GM23338 (cell line): ENCODE data around the gene MPIG6B. TPM values are rescaled to one million over a fixed set of nuclear protein-coding genes. Genes with fewer than 3 reads are reported as not detected.

Experiments used
- ATAC-seq: fragments of 200-7000 bp; cut with Tn5 transposase; 3 replicates; pipeline ENCODE4 v1.9.1; 2020
- DNase-seq: peaks from one replicate; pipeline ENCODE4 v3.0.0-alpha.2; 2015; ENCODE audit warnings: low spot score
- H2AFZ ChIP-seq: fragments of 200-600 bp; sonication (generic); 2 replicates; pipeline ENCODE4 v1.8.0; 2016; ENCODE audit warnings: antibody characterized with exemption, mild to moderate bottlenecking, moderate library complexity
- H3F3A ChIP-seq: fragments of 200-600 bp; sonication (generic); replicated peaks from 2 replicates; pipeline ENCODE4 v1.8.0; 2017; ENCODE audit warnings: antibody characterized with exemption, mixed run types, low read depth
- H3K27ac ChIP-seq: fragments of 200-600 bp; sonication (generic); 2 replicates; pipeline ENCODE4 v1.6.1; 2016; ENCODE audit warnings: low read depth
- H3K27me3 ChIP-seq: fragments of 200-600 bp; sonication (generic); 2 replicates; pipeline ENCODE4 v1.8.0; 2016; ENCODE audit warnings: mild to moderate bottlenecking, mixed run types, moderate library complexity; ENCODE audit not compliant: insufficient read depth
- H3K36me3 ChIP-seq: fragments of 200-600 bp; sonication (generic); 2 replicates; pipeline ENCODE4 v1.8.0; 2016; ENCODE audit warnings: mild to moderate bottlenecking; ENCODE audit not compliant: insufficient read depth
- H3K4me1 ChIP-seq: fragments of 200-600 bp; sonication (generic); 2 replicates; pipeline ENCODE4 v1.8.0; 2016; ENCODE audit warnings: mild to moderate bottlenecking, moderate library complexity; ENCODE audit not compliant: insufficient read depth
- H3K4me2 ChIP-seq: fragments of 200-600 bp; sonication (generic); 2 replicates; pipeline ENCODE4 v1.7.1; 2017; ENCODE audit warnings: mixed run types
- H3K4me3 ChIP-seq: fragments of 200-600 bp; sonication (generic); 2 replicates; pipeline ENCODE4 v1.6.1; 2016; ENCODE audit warnings: mixed run types
- H3K79me2 ChIP-seq: fragments of 200-600 bp; sonication (generic); replicated peaks from 2 replicates; pipeline ENCODE4 v1.8.0; 2017; ENCODE audit warnings: mild to moderate bottlenecking; ENCODE audit not compliant: insufficient read depth
- H3K9me2 ChIP-seq: fragments of 200-600 bp; sonication (generic); 2 replicates; pipeline ENCODE4 v1.8.0; 2017; ENCODE audit not compliant: insufficient read depth
- H4K20me1 ChIP-seq: fragments of 200-600 bp; sonication (generic); replicated peaks from 2 replicates; pipeline ENCODE4 v1.8.0; 2017; ENCODE audit warnings: mild to moderate bottlenecking; ENCODE audit not compliant: insufficient read depth
- H3K27ac Mint-ChIP-seq: 2 replicates; pipeline ENCODE4 v1.8.0; 2020; ENCODE audit warnings: inconsistent platforms, mild to moderate bottlenecking, moderate library complexity, mixed read lengths
- H3K27me3 Mint-ChIP-seq: 3 replicates; pipeline ENCODE4 v1.8.0; 2022; ENCODE audit warnings: low read depth, mild to moderate bottlenecking, moderate library complexity, mixed read lengths, inconsistent platforms; ENCODE audit not compliant: insufficient read depth, poor library complexity
- H3K36me3 Mint-ChIP-seq: 3 replicates; pipeline ENCODE4 v1.8.0; 2021; ENCODE audit warnings: low read depth, mild to moderate bottlenecking, inconsistent platforms, moderate library complexity, mixed read lengths
- H3K4me1 Mint-ChIP-seq: 3 replicates; pipeline ENCODE4 v1.8.0; 2020; ENCODE audit warnings: mild to moderate bottlenecking, inconsistent platforms, mixed read lengths
- H3K4me3 Mint-ChIP-seq: 3 replicates; pipeline ENCODE4 v1.8.0; 2021; ENCODE audit warnings: moderate library complexity, mild to moderate bottlenecking, inconsistent platforms, mixed read lengths
- H3K9me3 Mint-ChIP-seq: 3 replicates; pipeline ENCODE4 v1.8.0; 2020; ENCODE audit warnings: moderate library complexity, mild to moderate bottlenecking, inconsistent platforms, mixed read lengths
- CREB1 ChIP-seq: fragments of 250-450 bp; sonication (Bioruptor Pico); IDR thresholded peaks from 2 replicates; pipeline ENCODE4 v1.5.0; 2020; ENCODE audit warnings: low read depth, mild to moderate bottlenecking, moderate library complexity
- EZH2phosphoT487 ChIP-seq: fragments of 200-600 bp; sonication (generic); IDR thresholded peaks from one replicate; pipeline ENCODE4 v1.8.1; 2018; ENCODE audit warnings: antibody characterized with exemption; ENCODE audit not compliant: unreplicated experiment
- NANOG ChIP-seq: IDR thresholded peaks from 2 replicates; pipeline ENCODE4 v1.6.1; 2016; ENCODE audit warnings: antibody characterized with exemption, borderline replicate concordance
- REST ChIP-seq: IDR thresholded peaks from one replicate; pipeline ENCODE4 v1.6.1; 2018; ENCODE audit warnings: antibody characterized with exemption; ENCODE audit not compliant: unreplicated experiment
- ZNF462 ChIP-seq: fragments of 250-450 bp; sonication (Bioruptor Pico); IDR thresholded peaks from 2 replicates; pipeline ENCODE4 v1.5.0; 2020; ENCODE audit warnings: mild to moderate bottlenecking, moderate library complexity
- polyA plus RNA-seq: library from polyadenylated mRNA; unstranded; fragments of >200 nt; fragmentation: Nextera tagmentation; extraction: Ambion mirVana; gene quantifications from 2 replicates; pipeline ENCODE4 v1.2.1, GENCODE V29; 2016
- total RNA-seq: library from RNA; depleted of rRNA; stranded (reverse); fragments of >200 nt; shearing (Covaris generic); gene quantifications from 2 replicates; pipeline ENCODE4 v1.2.3, GENCODE V29; 2014
- TF ChIP-seq, protein P1 (sequence below), 2 experiments: fragments of 200-600 bp in 1 of 2; sonication (generic) in 1 of 2; conservative IDR thresholded peaks; 2 replicates each; pipeline versions ENCODE4 v1.5.1 to v1.6.1; 2016 to 2017; ENCODE audit warnings: antibody characterized with exemption in 2 of 2, low read depth in 2 of 2, mild to moderate bottlenecking in 2 of 2, moderate library complexity in 1 of 2

The MPIG6B gene
- total and polyA plus RNA-seq, 2 experiments from 2014 or later = 0.13 TPM; not detected in 1

GRCh38 chr6:31727034-31727716 is 4.0 kb downstream of the MPIG6B start:
- Mint-ChIP-seq H3K36me3 (peaks cover 43% of the 10 kb centered on the region), H3K4me3 (no peak overlapping the region; the same call in 2 of the 3 replicates), H3K4me1 (peaks cover 19% of the 10 kb centered on the region; the same call in 2 of the 3 replicates), H3K27me3 (peaks cover 20% of the 10 kb centered on the region), H3K9me3 (no peaks in the 10 kb centered on the region; the same call in 2 of the 3 replicates), H3K27ac (no peak overlapping the region)
- peaks cover 13% of the 10 kb centered on the region for H3K36me3 ChIP-seq
- no peak overlapping the region for H3K4me2 ChIP-seq
- H4K20me1 ChIP-seq = no peaks in the 10 kb centered on the region; the same call in 1 of the 2 replicates
- no peak overlapping the region for H3K4me3 ChIP-seq
- H3K9me2 ChIP-seq = no peaks in the 10 kb centered on the region
- peaks cover 8% of the 10 kb centered on the region; the same call in 1 of the 2 replicates for H3K27me3 ChIP-seq
- TF ChIP-seq ZNF462 (CRISPR knock-in tag) (no peak), EZH2phosphoT487 (no peak), NANOG (no peak), CREB1 (no peak), REST (no peak)
- TF ChIP-seq, protein P1, sequence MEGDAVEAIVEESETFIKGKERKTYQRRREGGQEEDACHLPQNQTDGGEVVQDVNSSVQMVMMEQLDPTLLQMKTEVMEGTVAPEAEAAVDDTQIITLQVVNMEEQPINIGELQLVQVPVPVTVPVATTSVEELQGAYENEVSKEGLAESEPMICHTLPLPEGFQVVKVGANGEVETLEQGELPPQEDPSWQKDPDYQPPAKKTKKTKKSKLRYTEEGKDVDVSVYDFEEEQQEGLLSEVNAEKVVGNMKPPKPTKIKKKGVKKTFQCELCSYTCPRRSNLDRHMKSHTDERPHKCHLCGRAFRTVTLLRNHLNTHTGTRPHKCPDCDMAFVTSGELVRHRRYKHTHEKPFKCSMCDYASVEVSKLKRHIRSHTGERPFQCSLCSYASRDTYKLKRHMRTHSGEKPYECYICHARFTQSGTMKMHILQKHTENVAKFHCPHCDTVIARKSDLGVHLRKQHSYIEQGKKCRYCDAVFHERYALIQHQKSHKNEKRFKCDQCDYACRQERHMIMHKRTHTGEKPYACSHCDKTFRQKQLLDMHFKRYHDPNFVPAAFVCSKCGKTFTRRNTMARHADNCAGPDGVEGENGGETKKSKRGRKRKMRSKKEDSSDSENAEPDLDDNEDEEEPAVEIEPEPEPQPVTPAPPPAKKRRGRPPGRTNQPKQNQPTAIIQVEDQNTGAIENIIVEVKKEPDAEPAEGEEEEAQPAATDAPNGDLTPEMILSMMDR (conservative IDR thresholded peaks at IDR 0.05; ENCODE audit: low read depth in 2 of 2) = no peak
- no peak overlapping the region for H2AFZ ChIP-seq
- ATAC-seq = no peak
- H3K79me2 ChIP-seq = no peaks in the 10 kb centered on the region
- peaks cover 17% of the 10 kb centered on the region for H3F3A ChIP-seq
- DNase-seq = no peak
- H3K4me1 ChIP-seq = peaks cover 14% of the 10 kb centered on the region; the same call in 1 of the 2 replicates
- no peak overlapping the region for H3K27ac ChIP-seq
